Erythroblast (primary cell): ENCODE results near the gene EXOC1L.

Experiments
- GATA1 ChIP-seq: IDR thresholded peaks from 2 replicates; pipeline ENCODE4 v1.6.1; 2011; ENCODE audit warnings: low read depth, mild to moderate bottlenecking, control low read depth, low read length, moderate library complexity
- POLR2A ChIP-seq: IDR thresholded peaks from 2 replicates; pipeline ENCODE4 v1.6.1; 2011; ENCODE audit warnings: mild to moderate bottlenecking, low read length

DNA sequence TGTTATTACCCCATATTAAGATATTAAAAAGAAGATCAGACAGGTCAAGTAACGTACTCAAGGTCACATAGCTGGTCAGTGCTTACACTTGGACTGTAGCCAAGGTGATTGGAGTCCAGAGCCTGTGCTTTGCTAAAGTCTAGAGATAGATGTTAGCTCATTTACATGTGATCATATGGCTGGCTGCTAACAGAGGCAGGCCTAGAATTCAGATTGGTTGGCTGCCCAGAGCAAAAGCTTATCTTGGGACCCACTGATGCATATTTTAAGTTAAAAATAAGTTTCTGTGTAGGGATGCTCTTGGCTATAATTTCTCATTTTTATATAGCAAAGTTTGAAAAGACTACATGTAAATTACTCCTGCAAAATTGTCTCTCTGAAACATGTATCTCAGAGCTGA lies 18.1 kb upstream of the EXOC1L start:
- no peak for TF ChIP-seq POLR2A
- no peak for TF ChIP-seq GATA1
